GM18867 (cell line): ENCODE results near the gene ZDHHC20.
"Not testable (repeated sequence)": the region's sequence is repeated elsewhere in the genome, so short reads cannot be mapped to it uniquely, and the experiment has no call there.

Experiments used
- ATAC-seq: cut with Tn5 transposase; IDR thresholded peaks from one replicate; pipeline ENCODE4 v1.9.1; 2021; ENCODE audit warnings: mild to moderate bottlenecking, moderate library complexity; ENCODE audit not compliant: unreplicated experiment

ZDHHC20 gene

DNA sequence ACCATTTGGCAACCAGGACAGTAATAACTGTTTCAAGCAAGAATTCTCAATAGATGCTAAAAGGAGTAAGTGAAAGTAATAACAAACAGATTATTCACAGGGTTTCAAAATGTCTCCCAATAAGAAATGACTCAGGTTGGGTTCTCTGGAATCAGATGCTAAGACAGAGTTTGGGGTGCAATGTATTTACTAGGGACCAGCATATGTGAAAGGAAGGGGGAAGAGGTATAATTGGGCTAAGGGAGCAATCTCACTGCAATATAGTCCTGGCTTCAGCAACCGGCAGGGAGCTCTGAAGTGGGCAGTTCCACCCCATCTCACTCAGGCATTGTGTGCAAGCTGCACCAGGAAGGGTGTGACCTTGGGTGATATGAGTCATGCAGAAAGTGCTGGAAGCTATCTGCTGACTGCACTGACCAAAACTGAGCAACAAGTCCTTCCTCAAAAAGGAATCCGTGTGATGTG is 23.4 kb downstream of the ZDHHC20 start:
- peak; percentile 99 for ATAC-seq

GRCh38 chr13:21435231-21435630 is 23.9 kb downstream of the ZDHHC20 start:
- ATAC-seq = no peak

DNA sequence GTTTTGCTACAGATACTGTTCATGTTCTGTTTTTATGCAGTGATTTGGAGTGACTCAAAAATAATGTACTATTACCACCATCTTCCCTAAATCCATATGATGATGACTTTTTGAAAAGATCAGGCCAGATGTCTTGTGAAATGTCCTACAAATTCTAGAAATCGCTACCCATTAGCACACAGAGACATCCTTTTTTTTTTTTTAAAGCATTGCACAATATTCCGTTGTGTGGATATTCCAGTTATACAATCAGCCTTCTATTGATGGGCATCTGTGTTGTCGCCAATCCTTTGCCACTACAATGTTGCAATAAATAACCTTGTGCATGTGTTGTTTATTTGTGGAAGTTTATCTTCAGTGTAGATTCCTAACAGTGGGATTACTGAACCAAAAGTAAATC is 24.5 kb downstream of the ZDHHC20 start:
- ATAC-seq = no peak

DNA sequence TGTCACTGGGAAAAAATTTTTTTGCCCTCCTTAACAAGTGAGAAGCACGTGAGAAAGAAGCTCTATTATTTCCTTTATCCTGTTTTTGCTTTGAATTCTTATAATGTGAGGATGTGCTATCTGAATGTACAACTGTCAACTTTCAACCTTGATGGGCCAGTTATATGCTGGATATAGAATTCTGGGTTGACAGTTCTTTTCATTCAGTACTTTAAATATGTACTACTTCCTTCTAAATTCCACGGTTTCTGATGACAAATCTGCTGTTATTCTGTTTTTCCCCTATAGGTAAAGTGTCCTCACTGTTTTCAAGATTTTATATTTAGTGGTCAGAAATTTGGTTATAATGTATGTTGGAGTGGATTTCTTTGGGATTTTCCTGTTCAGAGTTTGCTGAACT is 29.9 kb downstream of the ZDHHC20 start:
- ATAC-seq = no peak

GRCh38 chr13:21427741-21428140 is 31.4 kb downstream of the ZDHHC20 start:
- no peak for ATAC-seq

DNA sequence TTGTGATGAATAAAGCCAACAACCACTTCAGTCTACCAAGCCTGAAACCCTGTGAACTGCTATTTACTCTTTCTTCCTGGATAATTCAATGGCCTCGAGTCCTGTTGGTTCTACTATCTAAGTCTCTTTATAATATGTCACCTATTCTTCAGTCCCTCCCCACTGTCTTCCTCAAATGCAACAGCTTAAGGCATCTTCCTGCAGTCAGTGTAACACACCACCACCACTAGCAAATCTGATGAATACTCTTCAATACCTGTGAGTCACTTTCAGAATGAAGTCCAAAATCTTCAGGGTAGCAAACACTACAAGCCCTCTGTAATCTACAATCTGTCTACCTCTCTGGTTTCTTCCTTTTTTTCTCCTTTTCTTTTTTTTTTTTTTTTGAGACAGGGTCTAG is 32.9 kb downstream of the ZDHHC20 start:
- no peak for ATAC-seq

DNA sequence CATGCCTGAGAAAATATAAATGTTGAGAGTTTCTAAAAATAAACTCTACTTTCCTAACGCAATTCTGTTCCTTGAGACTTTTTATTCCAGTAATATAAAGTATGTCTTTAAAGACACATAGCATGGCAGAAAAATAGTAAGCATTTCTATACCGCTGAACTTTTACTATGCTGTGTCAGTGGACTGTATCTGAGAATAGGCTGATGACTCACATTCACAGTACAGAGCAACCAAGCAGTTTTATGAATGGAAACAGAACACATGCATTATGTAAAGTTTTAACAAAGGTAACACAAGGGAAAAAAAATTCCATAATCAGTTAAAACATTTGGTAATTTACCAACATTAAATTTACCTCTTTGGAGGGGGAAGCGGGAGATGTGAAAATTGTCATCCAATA is 38.4 kb downstream of the ZDHHC20 start:
- ATAC-seq = no peak

DNA sequence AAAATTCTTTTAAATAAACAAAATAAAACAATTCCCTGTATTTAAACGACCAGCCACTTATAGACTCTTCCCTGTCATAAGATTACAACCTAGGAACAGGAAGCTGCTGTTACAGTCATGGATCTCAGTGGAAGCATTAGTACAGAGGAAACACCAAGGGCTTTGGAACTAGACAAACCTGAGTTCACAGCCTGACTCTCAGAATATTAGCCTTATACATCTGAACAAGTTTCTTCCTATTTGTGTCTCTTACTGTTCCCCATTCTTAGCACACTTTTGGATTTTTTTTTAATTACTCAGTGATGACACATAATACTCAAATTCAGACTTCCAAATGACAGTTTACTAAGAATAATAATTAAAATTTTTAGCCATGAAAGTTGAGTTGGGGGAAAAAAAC is 46.1 kb downstream of the ZDHHC20 start:
- ATAC-seq = no peak

DNA sequence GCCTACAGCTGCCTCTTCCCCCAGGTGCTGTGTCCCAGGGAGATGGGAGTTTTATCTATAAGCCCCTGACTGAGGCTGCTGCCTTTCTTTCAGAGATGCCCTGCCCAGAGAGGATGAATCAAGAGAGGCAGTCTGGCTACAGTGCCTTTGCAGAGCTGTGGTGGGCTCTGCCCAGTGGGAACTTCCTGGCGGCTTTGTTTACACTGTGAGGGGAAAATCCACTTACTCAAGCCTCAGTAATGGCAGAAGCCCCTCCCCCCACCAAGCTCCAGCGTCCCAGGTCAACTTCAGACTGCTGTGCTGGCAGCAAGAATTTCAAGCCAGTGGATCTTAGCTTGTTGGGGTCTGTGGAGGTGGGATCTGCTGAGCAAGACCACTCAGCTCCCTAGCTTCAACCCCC is 48.6 kb downstream of the ZDHHC20 start:
- ATAC-seq = not testable (repeated sequence)

- no peak for ATAC-seq
These were observed 53.8 kb downstream of the ZDHHC20 start for GRCh38 chr13:21405309-21405708.

DNA sequence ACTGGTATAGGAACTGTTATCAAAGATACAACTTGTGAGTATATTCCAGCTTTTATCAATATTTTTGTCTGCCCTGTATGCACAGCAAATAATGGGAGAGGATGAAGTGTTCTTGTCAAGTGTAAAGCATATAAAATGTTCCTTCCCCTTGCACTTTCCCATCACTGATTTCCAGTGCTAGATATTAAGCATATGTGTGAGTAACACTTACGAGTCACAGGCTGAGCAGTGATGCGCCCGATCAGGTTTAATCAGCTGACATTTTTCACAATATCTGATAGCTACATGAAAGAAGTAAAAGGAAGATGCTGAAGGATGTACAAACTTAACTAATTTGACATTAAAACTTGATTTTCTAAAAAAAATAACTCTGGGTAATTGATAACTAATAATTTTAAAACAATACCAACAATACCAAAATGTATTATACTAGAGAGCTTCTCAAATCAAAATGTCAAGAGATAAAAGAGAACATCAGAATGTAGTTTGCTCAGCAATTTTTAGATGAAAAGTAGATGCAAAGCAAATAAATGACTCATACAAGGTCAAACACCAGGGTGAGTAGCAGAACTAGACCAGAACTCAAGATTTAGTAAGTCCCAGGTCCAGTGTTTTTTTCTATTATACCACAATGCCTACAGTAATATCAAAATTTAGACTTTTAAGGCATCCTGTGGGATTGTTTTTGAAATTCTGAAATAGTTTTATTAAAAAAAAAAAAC is 56.4 kb downstream of the ZDHHC20 start:
- no peak for ATAC-seq

DNA sequence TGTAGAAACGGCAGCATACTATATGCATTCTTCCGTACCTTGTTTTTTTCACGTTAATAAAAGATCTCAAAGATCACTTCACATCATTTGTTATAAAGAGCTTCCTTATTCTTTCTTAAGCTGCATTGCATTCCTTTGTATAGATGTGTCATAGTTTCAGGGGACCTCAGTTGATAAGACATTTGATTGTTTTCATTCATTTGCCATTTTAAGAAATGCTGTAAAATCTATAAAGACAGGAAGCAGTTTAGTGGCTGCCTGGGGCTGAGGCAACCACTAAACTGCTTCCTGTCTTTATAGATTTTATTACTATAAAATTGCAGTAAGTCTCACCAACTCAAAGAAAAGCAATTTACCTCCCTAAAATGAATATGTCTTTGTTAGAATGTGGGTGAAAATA is 59.4 kb downstream of the ZDHHC20 start:
- no peak for ATAC-seq

GRCh38 chr13:21395953-21396352 is 63.1 kb downstream of the ZDHHC20 start:
- ATAC-seq = no peak

- no peak for ATAC-seq
These were observed 70.0 kb downstream of the ZDHHC20 start for GRCh38 chr13:21389124-21389523.

DNA sequence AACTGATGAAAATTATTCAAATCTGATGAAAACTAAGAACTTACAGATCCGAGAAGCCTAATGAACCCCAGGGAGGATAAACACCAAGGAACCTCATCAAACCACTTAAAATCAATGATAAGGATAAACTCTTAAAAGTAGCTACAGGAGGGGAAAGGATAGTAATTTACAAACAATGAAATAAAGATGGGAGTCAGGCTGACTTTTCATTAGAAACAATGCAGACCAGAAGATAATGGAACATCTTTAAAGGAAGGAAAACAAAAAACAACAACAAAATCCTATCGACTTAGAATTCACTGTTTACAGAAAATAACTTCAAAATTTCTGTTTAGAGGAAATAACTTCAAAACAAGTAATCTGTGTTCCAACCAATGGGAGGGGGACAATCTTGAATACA is 73.4 kb downstream of the ZDHHC20 start:
- no peak for ATAC-seq

- no peak for ATAC-seq
These were observed 76.0 kb downstream of the ZDHHC20 start for GRCh38 chr13:21383090-21383489.

GRCh38 chr13:21376998-21377985 is 81.8 kb downstream of the ZDHHC20 start:
- ATAC-seq = not testable (repeated sequence)

DNA sequence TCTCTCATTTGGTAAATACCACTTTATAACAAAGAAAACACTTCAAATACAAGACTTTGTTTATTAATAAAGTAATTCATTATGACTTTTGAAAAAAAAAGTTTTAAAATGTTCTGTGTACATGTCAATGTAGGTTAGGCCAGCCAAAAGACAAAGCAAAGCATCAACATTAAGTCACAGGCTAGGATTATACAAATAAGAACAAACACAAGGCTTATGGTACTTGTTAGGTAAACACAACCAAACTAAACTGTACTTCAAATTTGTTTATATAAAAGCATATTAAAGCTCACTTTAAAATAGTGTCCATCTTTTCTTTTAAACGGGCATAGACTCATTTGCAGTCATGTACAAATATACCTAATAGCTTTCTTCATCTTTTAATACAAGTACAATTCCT is 86.6 kb downstream of the ZDHHC20 start:
- no peak for ATAC-seq

DNA sequence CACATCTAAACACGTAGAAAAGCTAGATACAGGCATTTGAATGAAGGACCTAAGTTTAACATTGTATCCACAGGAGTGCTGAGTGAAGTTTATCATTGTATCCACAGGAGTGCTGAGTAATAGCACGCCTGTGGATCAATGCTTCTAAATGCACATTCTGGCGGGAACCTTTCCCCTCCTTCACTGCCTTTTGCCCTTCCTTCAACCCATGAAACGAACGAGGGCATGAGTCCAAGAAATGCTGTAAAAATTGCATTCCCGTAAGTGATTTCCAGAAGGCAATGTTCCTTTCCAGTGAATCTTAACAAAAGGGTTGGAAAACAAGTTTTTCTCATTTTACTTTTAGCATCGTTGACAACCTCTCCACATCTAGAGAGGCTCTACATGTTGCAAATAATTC is 88.1 kb downstream of the ZDHHC20 start:
- no peak for ATAC-seq

DNA sequence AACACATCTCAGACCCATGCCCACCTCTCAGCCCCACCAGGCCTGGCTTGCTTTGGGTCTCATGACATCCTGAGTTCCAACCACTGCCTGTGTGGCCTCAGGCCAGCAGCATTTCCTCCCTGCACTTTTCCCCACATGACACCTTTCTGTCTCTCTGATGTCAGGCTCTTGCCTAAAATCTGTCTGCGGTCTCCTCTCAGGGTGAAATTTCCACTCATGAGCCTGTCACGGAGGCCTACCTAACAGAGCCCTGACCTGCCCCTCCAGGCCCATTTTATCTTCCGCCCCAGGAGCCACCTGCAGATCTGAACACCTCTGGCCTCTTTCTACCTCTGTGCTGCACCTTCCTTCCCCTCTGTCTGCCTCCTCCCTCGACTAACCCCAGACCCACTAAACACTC is 93.5 kb downstream of the ZDHHC20 start:
- ATAC-seq = no peak

DNA sequence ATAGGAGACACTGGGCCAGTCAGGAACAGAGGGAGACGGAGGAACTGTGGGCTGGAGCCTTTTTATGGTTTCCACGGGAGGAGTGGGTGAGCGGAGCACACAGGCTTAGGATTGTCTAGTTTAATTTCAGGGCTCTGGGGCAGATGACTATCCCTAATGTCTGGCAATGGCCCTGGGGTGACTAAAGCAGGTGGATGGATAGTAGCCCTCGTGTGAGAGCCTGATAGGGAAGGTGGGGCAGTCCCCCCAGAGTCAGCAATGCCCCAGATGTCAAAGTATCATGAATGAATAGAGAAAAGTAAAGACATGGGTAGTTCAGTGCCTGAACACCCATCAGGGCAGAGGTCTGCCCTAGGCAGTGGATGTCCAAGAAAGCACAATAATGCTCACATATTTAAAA is 94.2 kb downstream of the ZDHHC20 start:
- no peak for ATAC-seq

DNA sequence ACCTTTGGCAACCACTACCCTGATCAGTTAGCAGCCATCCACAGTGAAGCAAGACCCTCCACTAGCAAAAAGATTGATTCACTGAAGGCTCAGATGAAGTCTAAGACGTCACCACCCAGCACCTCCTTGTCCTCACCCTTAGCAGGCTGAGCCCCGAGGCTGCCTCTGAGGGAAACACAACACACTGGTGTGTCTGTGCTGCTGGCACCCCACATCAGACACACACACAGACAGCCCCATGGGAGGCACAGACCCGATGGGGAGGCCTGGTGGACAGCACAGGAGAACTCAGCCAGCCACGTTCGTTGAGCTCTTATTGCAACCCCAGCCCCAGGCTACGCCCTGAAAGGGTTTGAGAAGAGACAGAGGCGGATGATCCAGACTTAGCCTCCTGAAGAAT is 94.7 kb downstream of the ZDHHC20 start:
- no peak for ATAC-seq
